ENCODE results near the gene IL17RE.

IL17RE gene

DNA sequence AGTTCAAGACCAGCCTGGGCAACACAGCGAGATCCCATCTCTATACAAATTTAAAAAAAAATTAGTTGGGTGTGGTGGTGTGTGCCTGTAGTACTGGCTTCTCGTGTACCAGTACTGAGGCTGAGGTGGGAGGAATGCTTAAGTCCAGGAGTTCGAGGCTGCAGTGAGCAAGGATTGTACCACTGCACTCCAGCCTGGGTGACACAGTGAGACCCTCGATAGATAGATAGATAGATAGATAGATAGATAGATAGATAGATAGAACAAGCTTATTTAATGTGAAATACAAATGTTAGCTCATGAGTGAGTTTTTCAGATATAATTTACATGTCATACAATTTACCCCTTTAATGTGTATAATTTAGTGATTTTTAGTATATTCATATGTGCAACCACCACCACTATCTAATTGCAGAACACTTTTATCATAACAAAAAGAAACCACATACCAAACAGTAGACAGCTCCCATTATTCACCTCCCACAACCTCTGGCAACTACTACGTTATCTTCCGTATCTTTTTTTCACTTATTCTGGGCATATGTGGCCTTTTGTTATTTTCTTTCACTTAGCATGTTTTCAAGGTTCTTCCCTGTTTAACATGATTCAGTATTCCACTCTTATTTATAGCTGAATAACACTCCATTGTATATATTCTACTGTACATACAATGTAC is 62.7 kb downstream of the IL17RE start:
- no peak for DNase-seq
